ENCODE data around the gene LGALS3BP.

The LGALS3BP gene

GRCh38 chr17:78996781-78997201, 17.1 kb upstream of the LGALS3BP start:
- no peak overlapping the region for H3K27ac ChIP-seq (ENCODE audit: low read depth, low read length)
- H3K4me1 ChIP-seq (ENCODE audit: control insufficient read depth, insufficient read depth, low read length) = no peaks in the 10 kb centered on the region
- peaks cover 46% of the 10 kb centered on the region for H3K36me3 ChIP-seq (ENCODE audit: control insufficient read depth, insufficient read depth, low read length)
- H3K27me3 ChIP-seq (ENCODE audit: control insufficient read depth, insufficient read depth, low read length) = peaks cover 22% of the 10 kb centered on the region
- no peaks in the 10 kb centered on the region for H3K9me3 ChIP-seq (ENCODE audit: control insufficient read depth, insufficient read depth, low read depth, low read length)
- H3K4me3 ChIP-seq (ENCODE audit: low read depth, low read length) = no peak overlapping the region
- no peak overlapping the region for H3K9ac ChIP-seq (ENCODE audit: low read length)

GRCh38 chr17:78995761-78996451, 16.2 kb upstream of the LGALS3BP start:
- peaks cover 14% of the 10 kb centered on the region for H3K27me3 ChIP-seq (ENCODE audit: control insufficient read depth, insufficient read depth, low read length)
- no peaks in the 10 kb centered on the region for H3K4me1 ChIP-seq (ENCODE audit: control insufficient read depth, insufficient read depth, low read length)
- H3K4me3 ChIP-seq (ENCODE audit: low read depth, low read length) = no peak overlapping the region
- H3K36me3 ChIP-seq (ENCODE audit: control insufficient read depth, insufficient read depth, low read length) = peaks cover 49% of the 10 kb centered on the region
- H3K9me3 ChIP-seq (ENCODE audit: control insufficient read depth, insufficient read depth, low read depth, low read length) = no peaks in the 10 kb centered on the region
- no peak overlapping the region for H3K9ac ChIP-seq (ENCODE audit: low read length)
- H3K27ac ChIP-seq (ENCODE audit: low read depth, low read length) = no peak overlapping the region

GRCh38 chr17:78995022-78995760, 15.5 kb upstream of the LGALS3BP start:
- Histone ChIP-seq H3K9ac (ENCODE audit: low read length) (no peak overlapping the region), H3K9me3 (ENCODE audit: control insufficient read depth, insufficient read depth, low read depth, low read length) (no peaks in the 10 kb centered on the region), H3K27me3 (ENCODE audit: control insufficient read depth, insufficient read depth, low read length) (peaks cover 7% of the 10 kb centered on the region; the same call in 1 of the 2 replicates), H3K4me1 (ENCODE audit: control insufficient read depth, insufficient read depth, low read length) (no peaks in the 10 kb centered on the region), H3K4me3 (ENCODE audit: low read depth, low read length) (no peak overlapping the region), H3K27ac (ENCODE audit: low read depth, low read length) (no peak overlapping the region), H3K36me3 (ENCODE audit: control insufficient read depth, insufficient read depth, low read length) (peaks cover 49% of the 10 kb centered on the region)

GRCh38 chr17:78993981-78994671, 14.4 kb upstream of the LGALS3BP start:
- no peaks in the 10 kb centered on the region for H3K4me1 ChIP-seq (ENCODE audit: control insufficient read depth, insufficient read depth, low read length)
- H3K9ac ChIP-seq (ENCODE audit: low read length) = no peak overlapping the region
- no peak overlapping the region for H3K27ac ChIP-seq (ENCODE audit: low read depth, low read length)
- H3K36me3 ChIP-seq (ENCODE audit: control insufficient read depth, insufficient read depth, low read length) = peaks cover 49% of the 10 kb centered on the region
- no peak overlapping the region for H3K4me3 ChIP-seq (ENCODE audit: low read depth, low read length)
- no peaks in the 10 kb centered on the region for H3K9me3 ChIP-seq (ENCODE audit: control insufficient read depth, insufficient read depth, low read depth, low read length)
- H3K27me3 ChIP-seq (ENCODE audit: control insufficient read depth, insufficient read depth, low read length) = peaks cover 3% of the 10 kb centered on the region; the same call in 1 of the 2 replicates

GRCh38 chr17:78993241-78993956, 13.7 kb upstream of the LGALS3BP start:
- Histone ChIP-seq H3K9me3 (ENCODE audit: control insufficient read depth, insufficient read depth, low read depth, low read length) (no peaks in the 10 kb centered on the region), H3K9ac (ENCODE audit: low read length) (no peak overlapping the region), H3K27ac (ENCODE audit: low read depth, low read length) (no peak overlapping the region), H3K4me1 (ENCODE audit: control insufficient read depth, insufficient read depth, low read length) (no peaks in the 10 kb centered on the region), H3K27me3 (ENCODE audit: control insufficient read depth, insufficient read depth, low read length) (peaks cover 3% of the 10 kb centered on the region; the same call in 1 of the 2 replicates), H3K36me3 (ENCODE audit: control insufficient read depth, insufficient read depth, low read length) (peaks cover 46% of the 10 kb centered on the region), H3K4me3 (ENCODE audit: low read depth, low read length) (no peak overlapping the region)

- Histone ChIP-seq H3K4me1 (ENCODE audit: control insufficient read depth, insufficient read depth, low read length) (no peaks in the 10 kb centered on the region), H3K27me3 (ENCODE audit: control insufficient read depth, insufficient read depth, low read length) (peaks cover under 1% of the 10 kb centered on the region; the same call in 1 of the 2 replicates), H3K4me3 (ENCODE audit: low read depth, low read length) (no peak overlapping the region), H3K9me3 (ENCODE audit: control insufficient read depth, insufficient read depth, low read depth, low read length) (no peaks in the 10 kb centered on the region), H3K27ac (ENCODE audit: low read depth, low read length) (no peak overlapping the region), H3K36me3 (ENCODE audit: control insufficient read depth, insufficient read depth, low read length) (peaks cover 43% of the 10 kb centered on the region), H3K9ac (ENCODE audit: low read length) (no peak overlapping the region)
These were observed 13.0 kb upstream of the LGALS3BP start for GRCh38 chr17:78992542-78993212.

GRCh38 chr17:78991906-78992532, 12.3 kb upstream of the LGALS3BP start:
- Histone ChIP-seq H3K27me3 (ENCODE audit: control insufficient read depth, insufficient read depth, low read length) (no peaks in the 10 kb centered on the region; the same call in 1 of the 2 replicates), H3K9me3 (ENCODE audit: control insufficient read depth, insufficient read depth, low read depth, low read length) (no peaks in the 10 kb centered on the region), H3K27ac (ENCODE audit: low read depth, low read length) (no peak overlapping the region), H3K4me1 (ENCODE audit: control insufficient read depth, insufficient read depth, low read length) (peaks cover 1% of the 10 kb centered on the region), H3K36me3 (ENCODE audit: control insufficient read depth, insufficient read depth, low read length) (peaks cover 37% of the 10 kb centered on the region), H3K4me3 (ENCODE audit: low read depth, low read length) (no peak overlapping the region), H3K9ac (ENCODE audit: low read length) (no peak overlapping the region)

- H3K9me3 ChIP-seq (ENCODE audit: control insufficient read depth, insufficient read depth, low read depth, low read length) = no peaks in the 10 kb centered on the region
- H3K4me1 ChIP-seq (ENCODE audit: control insufficient read depth, insufficient read depth, low read length) = peaks cover 9% of the 10 kb centered on the region
- H3K9ac ChIP-seq (ENCODE audit: low read length) = no peak overlapping the region
- H3K27me3 ChIP-seq (ENCODE audit: control insufficient read depth, insufficient read depth, low read length) = no peaks in the 10 kb centered on the region
- H3K27ac ChIP-seq (ENCODE audit: low read depth, low read length) = no peak overlapping the region
- H3K4me3 ChIP-seq (ENCODE audit: low read depth, low read length) = no peak overlapping the region
- H3K36me3 ChIP-seq (ENCODE audit: control insufficient read depth, insufficient read depth, low read length) = peaks cover 29% of the 10 kb centered on the region
These were observed 11.5 kb upstream of the LGALS3BP start for GRCh38 chr17:78991017-78991738.

- H3K36me3 ChIP-seq (ENCODE audit: control insufficient read depth, insufficient read depth, low read length) = peaks cover 22% of the 10 kb centered on the region
- no peak overlapping the region for H3K27ac ChIP-seq (ENCODE audit: low read depth, low read length)
- no peaks in the 10 kb centered on the region for H3K9me3 ChIP-seq (ENCODE audit: control insufficient read depth, insufficient read depth, low read depth, low read length)
- H3K27me3 ChIP-seq (ENCODE audit: control insufficient read depth, insufficient read depth, low read length) = no peaks in the 10 kb centered on the region
- H3K4me1 ChIP-seq (ENCODE audit: control insufficient read depth, insufficient read depth, low read length) = peaks cover 11% of the 10 kb centered on the region
- H3K4me3 ChIP-seq (ENCODE audit: low read depth, low read length) = no peak overlapping the region
- H3K9ac ChIP-seq (ENCODE audit: low read length) = no peak overlapping the region
These were observed 10.8 kb upstream of the LGALS3BP start for GRCh38 chr17:78990349-78991016.
